Subcutaneous adipose tissue (tissue), 4 donors: ENCODE measurements around the gene PAPOLB. TPM values are rescaled to one million over a fixed set of nuclear protein-coding genes. Genes with fewer than 3 reads are reported as not detected.

Experiments used
- total RNA-seq, 4 donors: library from RNA; depleted of rRNA; stranded (reverse); fragments of >200 nt; gene quantifications; one replicate each; pipeline ENCODE4 v1.1.0, GENCODE V29; 2016
- TF ChIP-seq, protein P1 (sequence below): fragments of 450-650 bp; IDR thresholded peaks from one replicate; pipeline ENCODE4 v1.5.1; 2016; ENCODE audit warnings: low read depth, mild to moderate bottlenecking, control low read depth, antibody characterized with exemption, moderate library complexity

PAPOLB gene
- total RNA-seq, 4 donors from 2014 or later = 0.22 to 0.68 (median 0.35) TPM

DNA sequence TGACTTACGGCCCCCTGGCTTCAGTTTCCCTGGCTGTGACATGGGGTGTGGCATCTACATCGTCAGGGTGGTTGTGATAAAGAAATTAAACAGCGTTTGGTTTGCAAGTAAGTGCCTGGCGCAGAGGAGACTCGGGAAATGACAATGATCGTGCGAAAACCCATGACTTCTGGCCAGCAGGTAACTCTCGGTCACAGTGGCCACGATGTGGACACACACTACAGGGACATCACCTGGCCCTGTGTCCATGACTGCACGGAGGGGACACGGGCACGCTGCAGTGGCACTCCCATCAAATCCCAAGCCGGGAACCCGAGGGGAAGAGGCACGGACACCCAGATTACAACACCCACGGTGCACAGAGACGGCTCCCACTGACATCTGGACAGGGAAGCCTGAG, 28.7 kb downstream of the PAPOLB start:
- TF ChIP-seq, protein P1, sequence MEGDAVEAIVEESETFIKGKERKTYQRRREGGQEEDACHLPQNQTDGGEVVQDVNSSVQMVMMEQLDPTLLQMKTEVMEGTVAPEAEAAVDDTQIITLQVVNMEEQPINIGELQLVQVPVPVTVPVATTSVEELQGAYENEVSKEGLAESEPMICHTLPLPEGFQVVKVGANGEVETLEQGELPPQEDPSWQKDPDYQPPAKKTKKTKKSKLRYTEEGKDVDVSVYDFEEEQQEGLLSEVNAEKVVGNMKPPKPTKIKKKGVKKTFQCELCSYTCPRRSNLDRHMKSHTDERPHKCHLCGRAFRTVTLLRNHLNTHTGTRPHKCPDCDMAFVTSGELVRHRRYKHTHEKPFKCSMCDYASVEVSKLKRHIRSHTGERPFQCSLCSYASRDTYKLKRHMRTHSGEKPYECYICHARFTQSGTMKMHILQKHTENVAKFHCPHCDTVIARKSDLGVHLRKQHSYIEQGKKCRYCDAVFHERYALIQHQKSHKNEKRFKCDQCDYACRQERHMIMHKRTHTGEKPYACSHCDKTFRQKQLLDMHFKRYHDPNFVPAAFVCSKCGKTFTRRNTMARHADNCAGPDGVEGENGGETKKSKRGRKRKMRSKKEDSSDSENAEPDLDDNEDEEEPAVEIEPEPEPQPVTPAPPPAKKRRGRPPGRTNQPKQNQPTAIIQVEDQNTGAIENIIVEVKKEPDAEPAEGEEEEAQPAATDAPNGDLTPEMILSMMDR = no peak

DNA sequence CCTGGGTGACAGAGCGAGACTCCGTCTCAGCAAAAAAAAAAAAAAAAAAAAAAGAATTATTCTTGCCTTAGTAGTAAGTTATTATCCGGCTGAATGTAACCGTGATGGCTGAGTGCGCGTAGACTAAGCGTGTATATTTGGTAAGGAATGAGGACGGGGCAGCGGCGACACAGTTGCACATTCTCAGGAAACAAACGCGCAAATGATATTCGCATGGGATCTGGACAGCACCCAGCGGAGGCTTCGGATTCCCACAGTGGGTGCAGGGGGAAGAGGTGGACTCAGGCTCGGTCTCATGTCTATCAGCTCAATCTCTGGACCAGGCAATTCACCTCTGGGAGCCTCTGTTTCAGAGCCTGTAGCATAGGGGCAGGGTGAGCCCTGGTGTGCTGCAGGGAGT, 29.1 kb downstream of the PAPOLB start:
- TF ChIP-seq, protein P1 = no peak

- TF ChIP-seq, protein P1 = no peak
Measured at GRCh38 chr7:4831723-4832495, 29.9 kb downstream of the PAPOLB start.

DNA sequence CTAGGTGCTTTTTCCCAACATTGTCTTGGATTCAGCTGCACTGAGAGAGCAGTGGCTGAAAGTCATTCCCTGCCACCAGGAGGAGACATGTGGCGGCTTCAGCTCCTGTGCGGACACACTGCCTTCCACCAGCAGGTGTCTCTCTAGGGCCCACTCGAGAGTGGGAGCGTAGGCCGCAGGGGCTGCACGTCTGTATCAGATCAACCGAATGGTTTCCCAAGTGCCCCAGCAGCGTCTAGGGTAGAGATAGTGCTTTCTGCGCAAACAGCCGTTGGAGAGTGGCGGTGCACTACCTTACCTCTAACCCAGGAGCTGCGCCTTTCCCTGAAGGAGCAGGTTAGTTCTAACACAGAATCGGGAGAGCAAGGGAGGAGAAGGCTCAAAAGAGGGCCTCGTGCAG, 31.7 kb downstream of the PAPOLB start:
- TF ChIP-seq, protein P1 = no peak

- TF ChIP-seq, protein P1 = no peak
Measured at GRCh38 chr7:4828720-4829383, 33.0 kb downstream of the PAPOLB start.

GRCh38 chr7:4825081-4825480, 36.7 kb downstream of the PAPOLB start:
- TF ChIP-seq, protein P1 = no peak

DNA sequence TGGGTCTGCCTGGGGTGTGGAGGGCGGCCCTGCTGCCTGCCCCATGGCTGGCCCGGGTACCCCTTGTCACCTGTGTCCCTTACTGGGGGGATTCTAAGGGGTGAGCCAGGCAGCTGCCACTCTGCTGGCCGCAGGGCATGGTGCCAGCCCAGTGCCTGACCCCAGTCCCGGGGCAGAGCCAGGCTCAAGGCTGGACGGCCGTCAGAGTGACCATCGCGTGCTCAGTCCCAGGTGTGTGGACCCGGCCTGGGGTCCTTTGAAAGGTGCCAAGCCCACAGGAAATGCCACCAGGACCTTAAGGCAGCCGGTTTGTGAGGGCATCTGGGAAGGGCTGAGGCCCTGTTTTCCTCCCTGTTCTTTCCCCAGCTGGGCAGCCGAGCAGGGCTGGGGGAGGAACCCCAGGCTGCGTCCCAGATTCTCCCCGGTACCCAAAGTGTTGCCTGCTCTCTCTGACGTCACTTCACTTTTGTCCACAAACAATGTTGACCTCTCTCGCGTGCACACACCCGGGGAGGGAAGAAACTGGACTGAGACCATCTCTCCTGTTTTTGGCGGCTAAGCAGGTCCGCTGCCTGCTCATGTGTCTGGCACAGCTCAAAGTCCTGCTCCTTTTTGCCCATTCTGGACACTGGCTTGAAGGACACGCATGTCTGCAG, 37.6 kb downstream of the PAPOLB start:
- TF ChIP-seq, protein P1 = no peak
